Stimulated activated naive CD8-positive, alpha-beta T cell treated with anti-CD3 and anti-CD28 coated beads, Interleukin-15, Interleukin-2, amounts not matched to agents 100 ng/mL and 50 ng/mL, for 24 hours (primary cell): Measurements from ENCODE around the gene CST7.

Experiments
- H3K27ac Mint-ChIP-seq: one replicate; pipeline ENCODE4 v1.8.0; 2021; ENCODE audit warnings: mild to moderate bottlenecking, mixed read lengths
- H3K27me3 Mint-ChIP-seq: one replicate; pipeline ENCODE4 v1.8.0; 2021; ENCODE audit warnings: mixed read lengths
- H3K36me3 Mint-ChIP-seq: one replicate; pipeline ENCODE4 v1.8.0; 2021; ENCODE audit warnings: low read depth, mixed read lengths
- H3K4me1 Mint-ChIP-seq: one replicate; pipeline ENCODE4 v1.8.0; 2021; ENCODE audit warnings: low read depth, mixed read lengths
- H3K4me3 Mint-ChIP-seq: one replicate; pipeline ENCODE4 v1.8.0; 2021; ENCODE audit warnings: mild to moderate bottlenecking, mixed read lengths
- H3K9me3 Mint-ChIP-seq: one replicate; pipeline ENCODE4 v1.8.0; 2021; ENCODE audit warnings: mixed read lengths

The CST7 gene

DNA sequence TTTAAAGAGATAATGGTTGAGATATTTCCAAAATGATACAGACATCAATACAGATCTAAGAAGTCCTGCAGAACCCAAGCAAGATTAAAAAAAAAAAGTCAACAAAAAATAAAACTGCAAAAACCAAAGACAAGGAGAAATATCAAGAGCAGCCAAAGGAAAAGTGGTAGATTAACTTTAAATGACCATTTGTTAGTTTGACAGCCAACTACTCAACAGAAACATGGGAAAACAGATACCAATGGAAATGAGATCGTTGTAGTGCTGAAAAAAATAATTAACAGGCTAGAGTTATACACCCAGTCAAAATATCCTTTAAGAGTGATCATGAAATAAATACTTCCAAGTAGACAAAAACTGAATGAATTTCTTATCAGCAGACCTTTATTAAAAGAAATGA, 53.9 kb downstream of the CST7 start:
- Mint-ChIP-seq H3K9me3 (no peaks in the 10 kb centered on the region), H3K27ac (no peak overlapping the region)

DNA sequence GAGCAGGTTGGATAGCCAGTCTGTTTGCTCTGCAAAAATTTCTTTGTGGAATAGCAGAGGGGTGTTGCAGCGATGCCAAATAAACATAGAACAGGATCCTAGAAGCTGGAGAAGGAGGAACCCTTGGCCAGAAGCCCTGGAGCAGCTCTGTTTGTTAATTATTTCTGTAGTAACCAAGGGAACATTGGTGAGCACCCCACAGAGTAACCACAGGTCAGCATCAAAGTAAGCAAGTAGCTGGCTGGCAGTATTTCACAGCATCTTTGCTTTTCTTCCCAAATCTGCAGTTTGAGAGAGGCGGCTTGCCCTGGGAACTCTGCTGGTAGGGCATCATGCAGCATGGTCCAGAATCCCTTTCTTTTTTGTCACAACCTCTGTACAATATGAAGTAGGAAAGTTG, 56.2 kb downstream of the CST7 start:
- H3K27ac Mint-ChIP-seq, result no peak overlapping the region
- peaks cover 6% of the 10 kb centered on the region for H3K4me1 Mint-ChIP-seq
- no peaks in the 10 kb centered on the region for H3K27me3 Mint-ChIP-seq
- peaks cover 20% of the 10 kb centered on the region for H3K36me3 Mint-ChIP-seq
- H3K4me3 Mint-ChIP-seq, result no peak overlapping the region
- H3K9me3 Mint-ChIP-seq, result no peaks in the 10 kb centered on the region

More for the DNA sequence above, 53.9 kb downstream of the CST7 start:
- Mint-ChIP-seq H3K36me3 (peaks cover 11% of the 10 kb centered on the region), H3K27me3 (no peaks in the 10 kb centered on the region), H3K4me3 (no peak overlapping the region), H3K4me1 (peaks cover 10% of the 10 kb centered on the region)

DNA sequence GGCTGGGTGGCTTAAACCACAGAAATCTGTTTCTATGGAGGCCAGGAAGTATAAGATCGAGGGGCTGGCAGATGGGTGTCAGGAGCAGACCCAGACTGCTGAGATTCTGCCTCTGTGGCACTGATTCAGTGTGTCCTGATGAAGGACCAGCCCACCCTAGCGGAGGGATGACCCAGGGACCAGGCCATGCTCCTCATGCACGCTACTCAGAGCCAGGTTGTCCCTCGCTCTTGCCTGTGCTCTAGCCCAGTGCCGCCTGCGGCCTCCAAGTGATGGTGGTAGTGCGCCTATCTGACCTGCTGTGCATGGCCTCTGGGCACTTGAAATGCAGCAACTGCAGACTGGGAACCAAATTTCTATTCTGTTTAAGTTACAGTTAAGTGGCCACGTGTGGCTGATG, 56.6 kb downstream of the CST7 start:
- Mint-ChIP-seq H3K4me1 (peaks cover 3% of the 10 kb centered on the region), H3K4me3 (no peak overlapping the region), H3K9me3 (no peaks in the 10 kb centered on the region), H3K27me3 (no peaks in the 10 kb centered on the region), H3K27ac (no peak overlapping the region), H3K36me3 (peaks cover 25% of the 10 kb centered on the region)

DNA sequence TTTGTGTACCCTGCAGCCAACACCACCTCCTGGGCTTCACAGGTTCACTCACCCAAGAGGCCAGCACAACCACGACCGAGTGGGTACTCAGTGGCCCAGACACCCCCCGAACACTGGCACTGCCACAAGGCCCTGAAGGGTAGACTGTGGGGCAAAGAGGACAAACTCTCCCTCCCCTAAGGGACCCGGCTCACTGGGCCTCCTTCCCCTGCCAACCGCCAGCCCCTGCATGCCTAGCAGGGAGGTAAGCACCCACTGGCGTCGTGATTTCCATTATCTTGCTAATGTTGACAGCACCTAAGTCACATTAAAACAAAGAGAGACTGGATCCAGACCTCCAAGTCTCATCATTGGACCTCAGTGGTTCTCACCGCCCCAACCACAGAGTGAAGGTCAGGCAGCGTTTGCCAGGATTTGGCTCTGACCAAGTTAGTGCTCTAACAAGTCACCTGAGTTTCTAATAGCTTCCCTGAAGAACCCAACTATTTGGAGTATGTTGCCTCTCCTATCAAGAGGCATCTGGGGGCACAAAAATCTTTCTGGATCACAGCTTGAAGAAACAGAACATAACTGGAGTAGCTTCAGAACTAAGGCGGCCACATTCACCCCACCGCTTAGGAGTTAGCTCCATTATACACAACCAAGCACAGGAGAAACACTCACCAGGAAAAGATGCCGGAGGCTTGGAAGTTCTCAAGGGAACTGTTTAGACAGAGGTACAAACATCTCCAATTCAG, 57.5 kb downstream of the CST7 start:
- no peaks in the 10 kb centered on the region for H3K9me3 Mint-ChIP-seq
- no peak overlapping the region for H3K27ac Mint-ChIP-seq
- H3K36me3 Mint-ChIP-seq, result peaks cover 25% of the 10 kb centered on the region
- H3K4me1 Mint-ChIP-seq, result peaks cover 3% of the 10 kb centered on the region
- H3K4me3 Mint-ChIP-seq, result no peak overlapping the region
- no peaks in the 10 kb centered on the region for H3K27me3 Mint-ChIP-seq

DNA sequence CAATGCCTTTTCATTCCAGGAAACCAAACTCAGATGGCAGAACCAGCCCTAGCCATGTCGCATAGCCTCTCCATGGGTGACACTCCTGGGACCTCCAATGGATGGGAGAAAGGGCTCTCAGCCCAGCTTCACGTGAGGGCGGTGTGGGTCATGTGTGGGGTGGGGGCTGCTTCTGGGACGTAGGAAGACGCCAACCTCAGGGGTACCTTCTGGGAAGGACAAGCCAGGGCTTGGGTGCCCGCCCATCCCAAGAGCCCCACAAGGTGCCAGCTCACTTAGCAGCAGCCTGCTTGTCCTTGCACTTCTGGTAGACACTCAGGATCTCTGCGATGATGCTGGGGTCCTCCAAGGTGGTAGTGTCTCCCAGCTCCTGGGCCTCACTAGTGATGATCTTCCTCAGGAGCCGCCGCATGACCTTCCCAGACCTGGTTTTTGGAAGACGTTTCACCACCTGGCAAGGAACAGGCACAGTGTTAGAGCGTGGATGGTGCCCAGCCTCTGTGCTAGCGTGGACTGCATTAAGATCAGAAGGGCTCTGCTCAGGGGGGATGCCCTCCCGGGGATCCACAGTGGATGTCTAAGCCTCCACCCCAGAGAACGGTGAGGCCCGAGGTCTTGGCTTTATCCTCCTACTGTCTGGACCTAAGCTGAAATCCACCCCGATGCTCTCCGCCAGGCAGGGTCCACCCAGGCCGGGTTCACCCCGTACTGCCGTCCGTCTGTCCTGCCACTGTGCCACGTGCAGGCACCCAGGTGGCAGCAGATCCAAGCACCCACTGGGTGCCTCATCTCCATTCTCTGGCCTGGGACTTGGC, 58.6 kb downstream of the CST7 start:
- Mint-ChIP-seq H3K27me3 (no peaks in the 10 kb centered on the region), H3K9me3 (no peaks in the 10 kb centered on the region), H3K4me3 (no peak overlapping the region), H3K36me3 (peaks cover 24% of the 10 kb centered on the region), H3K4me1 (no peaks in the 10 kb centered on the region), H3K27ac (no peak overlapping the region)

DNA sequence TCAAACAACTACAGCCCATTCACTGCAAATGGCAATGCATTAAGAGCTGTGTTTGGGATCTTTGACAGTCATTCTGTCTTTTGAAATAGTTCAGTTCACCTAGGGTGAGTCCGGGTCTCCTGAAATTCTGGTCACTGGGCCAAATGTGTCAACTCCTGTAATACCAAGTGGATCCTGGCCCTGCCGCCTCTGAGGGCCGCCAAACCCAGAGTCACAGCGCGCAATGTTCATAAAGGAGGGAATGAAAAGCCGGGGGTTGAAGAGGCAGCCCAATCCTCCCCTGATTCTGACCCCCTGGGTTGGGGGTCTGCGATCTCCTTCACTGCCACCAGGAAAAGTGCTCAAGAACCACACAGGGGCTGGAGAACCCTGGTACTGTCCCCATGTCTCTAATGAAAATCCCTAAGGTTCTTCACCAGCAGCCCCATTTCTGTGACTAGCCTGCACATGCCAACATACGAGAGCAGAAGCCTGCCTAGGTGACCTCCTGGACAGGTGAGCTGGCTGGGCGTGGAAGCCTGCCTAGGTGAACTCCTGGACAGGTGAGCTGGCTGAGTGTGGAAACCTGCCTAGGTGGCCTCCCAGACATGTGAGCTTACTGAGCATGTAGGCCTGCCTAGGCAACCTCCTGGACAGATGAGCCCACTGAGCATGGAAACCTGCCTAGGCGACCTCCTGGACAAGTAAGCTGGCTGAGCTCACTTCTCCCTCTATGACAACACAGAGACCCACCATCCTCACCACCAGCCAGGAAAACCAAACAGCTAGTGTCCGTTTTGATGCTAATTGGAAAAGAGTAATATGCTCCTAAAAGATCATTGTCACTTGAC, 59.5 kb downstream of the CST7 start:
- no peaks in the 10 kb centered on the region for H3K9me3 Mint-ChIP-seq
- no peaks in the 10 kb centered on the region for H3K27me3 Mint-ChIP-seq
- peaks cover 23% of the 10 kb centered on the region for H3K36me3 Mint-ChIP-seq
- no peak overlapping the region for H3K27ac Mint-ChIP-seq
- no peak overlapping the region for H3K4me3 Mint-ChIP-seq
- no peaks in the 10 kb centered on the region for H3K4me1 Mint-ChIP-seq
